Fibroblast of the aortic adventitia (primary cell): ENCODE results near the gene LATS2. TPM values are rescaled to one million over a fixed set of nuclear protein-coding genes. Genes with fewer than 3 reads are reported as not detected.

Experiments used
- DNase-seq: peaks from one replicate; pipeline ENCODE4 v3.0.0-alpha.2; 2010; ENCODE audit warnings: low read depth
- H3K4me3 ChIP-seq: 2 replicates; pipeline ENCODE4 v1.5.1; 2011; ENCODE audit warnings: low read depth, mild to moderate bottlenecking, control low read depth, low read length, moderate library complexity
- total RNA-seq: library from RNA; depleted of rRNA; stranded (reverse); fragments of >200 nt; gene quantifications from 2 replicates; pipeline ENCODE4 v1.2.3, GENCODE V29; 2012; ENCODE audit warnings: low replicate concordance
- TF ChIP-seq, protein P1 (sequence below): IDR thresholded peaks from 2 replicates; pipeline ENCODE4 v1.5.1; 2011; ENCODE audit warnings: mild to moderate bottlenecking, low read length, control low read depth, inconsistent platforms; ENCODE audit not compliant: insufficient read depth

Gene LATS2
- total RNA-seq, 1 donor, result 19.3 TPM

GRCh38 chr13:21006141-21007005 is 55.0 kb downstream of the LATS2 start:
- H3K4me3 ChIP-seq, result no peak overlapping the region
- DNase-seq, result no peak

DNA sequence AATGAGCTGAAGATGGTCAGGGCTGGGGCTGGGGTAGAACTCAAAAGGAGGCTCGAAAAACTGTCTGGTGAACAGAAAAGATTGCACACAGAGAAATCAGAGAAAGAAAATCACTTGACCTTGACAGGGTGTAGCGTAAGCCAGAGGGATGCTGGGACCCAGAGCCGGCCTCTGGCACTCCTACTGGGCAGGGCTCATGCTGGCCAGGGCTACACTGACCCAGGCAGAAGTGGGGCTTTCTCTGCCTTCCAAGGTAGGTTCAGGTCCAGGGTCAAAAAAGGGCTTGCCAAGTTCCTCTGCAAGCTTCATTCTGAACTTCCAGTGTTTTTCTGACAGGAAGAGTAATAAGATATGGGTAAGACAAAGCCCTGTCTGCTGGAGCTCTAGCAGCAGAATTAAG is 56.2 kb downstream of the LATS2 start:
- H3K4me3 ChIP-seq, result no peak overlapping the region
- TF ChIP-seq, protein P1, sequence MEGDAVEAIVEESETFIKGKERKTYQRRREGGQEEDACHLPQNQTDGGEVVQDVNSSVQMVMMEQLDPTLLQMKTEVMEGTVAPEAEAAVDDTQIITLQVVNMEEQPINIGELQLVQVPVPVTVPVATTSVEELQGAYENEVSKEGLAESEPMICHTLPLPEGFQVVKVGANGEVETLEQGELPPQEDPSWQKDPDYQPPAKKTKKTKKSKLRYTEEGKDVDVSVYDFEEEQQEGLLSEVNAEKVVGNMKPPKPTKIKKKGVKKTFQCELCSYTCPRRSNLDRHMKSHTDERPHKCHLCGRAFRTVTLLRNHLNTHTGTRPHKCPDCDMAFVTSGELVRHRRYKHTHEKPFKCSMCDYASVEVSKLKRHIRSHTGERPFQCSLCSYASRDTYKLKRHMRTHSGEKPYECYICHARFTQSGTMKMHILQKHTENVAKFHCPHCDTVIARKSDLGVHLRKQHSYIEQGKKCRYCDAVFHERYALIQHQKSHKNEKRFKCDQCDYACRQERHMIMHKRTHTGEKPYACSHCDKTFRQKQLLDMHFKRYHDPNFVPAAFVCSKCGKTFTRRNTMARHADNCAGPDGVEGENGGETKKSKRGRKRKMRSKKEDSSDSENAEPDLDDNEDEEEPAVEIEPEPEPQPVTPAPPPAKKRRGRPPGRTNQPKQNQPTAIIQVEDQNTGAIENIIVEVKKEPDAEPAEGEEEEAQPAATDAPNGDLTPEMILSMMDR, result no peak
- DNase-seq, result no peak

More at GRCh38 chr13:21006141-21007005, 55.0 kb downstream of the LATS2 start:
- TF ChIP-seq, protein P1, result no peak

DNA sequence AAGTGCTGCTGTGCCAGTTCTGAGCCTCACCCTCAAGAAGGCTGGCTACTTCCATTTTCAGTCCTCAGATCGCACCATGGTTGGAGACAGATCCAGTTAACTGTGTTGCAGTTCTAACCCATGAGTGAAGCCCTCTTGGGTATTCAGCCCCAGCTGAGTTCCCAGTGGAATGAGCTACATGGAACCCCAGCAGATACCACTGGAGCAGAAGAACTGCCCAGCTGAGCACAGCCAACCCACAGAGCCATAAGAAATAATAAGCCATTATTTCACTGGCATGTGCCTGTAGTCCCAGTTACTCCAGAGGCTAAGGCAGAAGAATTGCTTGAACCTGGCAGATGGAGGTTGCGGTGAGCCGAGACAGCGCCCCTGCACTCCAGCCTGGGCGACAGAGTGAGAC is 59.9 kb downstream of the LATS2 start:
- TF ChIP-seq, protein P1, result no peak
- no peak for DNase-seq

GRCh38 chr13:21000647-21001046 is 60.7 kb downstream of the LATS2 start:
- TF ChIP-seq, protein P1, result no peak

More for the DNA sequence above, 59.9 kb downstream of the LATS2 start:
- no peak overlapping the region for H3K4me3 ChIP-seq

DNA sequence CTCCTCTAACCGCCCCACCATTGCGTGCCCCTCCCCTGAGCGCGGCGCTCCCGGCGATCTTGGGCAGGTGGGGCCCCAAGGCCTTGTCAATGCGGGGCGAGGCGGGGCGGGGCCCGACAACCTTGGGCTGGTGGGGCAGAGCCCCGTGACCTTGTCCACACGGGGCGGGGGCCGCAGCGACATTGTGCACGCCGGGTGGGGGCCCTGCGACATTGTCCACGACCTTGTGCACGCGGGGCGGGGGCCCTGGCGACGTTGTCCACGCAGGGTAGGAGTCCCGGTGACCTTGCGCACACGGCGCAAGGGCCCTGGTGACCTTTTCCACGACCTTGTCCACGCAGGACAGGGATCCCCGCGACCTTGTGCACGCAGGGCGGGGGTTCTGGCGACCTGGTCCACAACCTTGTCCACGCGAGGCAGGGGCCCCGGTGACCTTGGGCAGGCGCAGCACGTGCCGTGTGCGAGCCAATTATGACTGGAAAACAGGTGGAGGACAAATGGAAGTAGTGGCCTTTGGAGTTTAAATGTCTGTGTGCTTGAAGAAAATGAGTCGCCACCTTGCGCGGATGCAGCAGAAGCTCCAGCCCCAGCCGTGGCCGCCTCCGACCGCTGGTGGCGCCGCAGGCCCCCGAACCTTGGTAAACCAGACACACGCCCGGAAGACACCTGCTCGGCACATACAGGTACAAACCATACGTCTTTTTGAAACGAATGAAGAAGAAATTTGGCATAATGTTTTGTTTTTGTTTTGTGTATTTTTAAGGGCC is 62.6 kb downstream of the LATS2 start:
- no peak for DNase-seq
- H3K4me3 ChIP-seq, result no peak overlapping the region
- TF ChIP-seq, protein P1, result no peak

More at GRCh38 chr13:21000647-21001046, 60.7 kb downstream of the LATS2 start:
- no peak overlapping the region for H3K4me3 ChIP-seq
- DNase-seq, result no peak

- H3K4me3 ChIP-seq, result no peak overlapping the region
- TF ChIP-seq, protein P1, result no peak
- DNase-seq, result peak; percentile 97
These were observed 63.9 kb downstream of the LATS2 start for GRCh38 chr13:20997301-20998161.
